Right renal pelvis (tissue), 4 donors: ENCODE measurements around the gene TTC33. TPM values are rescaled to one million over a fixed set of nuclear protein-coding genes. Genes with fewer than 3 reads are reported as not detected.

Source experiments
- DNase-seq, 4 donors: peaks; one replicate each; pipeline ENCODE4 v3.0.0-alpha.2; 2013; ENCODE audit warnings: low read depth in 4 of 4, low spot score in 3 of 4, missing footprints in 1 of 4
- polyA plus RNA-seq, 4 donors: library from polyadenylated mRNA; unstranded; fragments of 120-200 nt; gene quantifications; one replicate each; pipeline ENCODE4 v1.2.1, GENCODE V29; 2013; ENCODE audit not compliant: insufficient read length in 4 of 4

The TTC33 gene
- polyA plus RNA-seq, 4 donors: 29.8 to 38.0 (median 36.3) TPM

- no peak for DNase-seq
Measured at GRCh38 chr5:40681363-40682153, 74.2 kb downstream of the TTC33 start.

- DNase-seq: no peak
Measured at GRCh38 chr5:40680741-40681362, 74.9 kb downstream of the TTC33 start.

- DNase-seq: no peak
Measured at GRCh38 chr5:40679913-40680681, 75.7 kb downstream of the TTC33 start, which contains the start of gene PTGER4. PTGER4 (plus strand) TSS chr5:40679915; CDS start chr5:40680994, 1,079 bp downstream.

GRCh38 chr5:40679148-40679912, 76.4 kb downstream of the TTC33 start:
- DNase-seq: peak; percentile 75 to 86 (median 80)

- DNase-seq: no peak
Measured at GRCh38 chr5:40678460-40679147, 77.2 kb downstream of the TTC33 start.

- DNase-seq: no peak
Measured at GRCh38 chr5:40678026-40678425, 77.7 kb downstream of the TTC33 start.

- no peak for DNase-seq
Measured at GRCh38 chr5:40677456-40677855, 78.3 kb downstream of the TTC33 start.

- DNase-seq: no peak
Measured at GRCh38 chr5:40676613-40677343, 79.0 kb downstream of the TTC33 start.

GRCh38 chr5:40675396-40676133, 80.2 kb downstream of the TTC33 start:
- no peak for DNase-seq

- no peak for DNase-seq
Measured at GRCh38 chr5:40674661-40675235, 81.0 kb downstream of the TTC33 start.

GRCh38 chr5:40672425-40672824, 83.3 kb downstream of the TTC33 start:
- DNase-seq: no peak

GRCh38 chr5:40669606-40670390, 86.0 kb downstream of the TTC33 start:
- DNase-seq: no peak

- DNase-seq: no peak
Measured at GRCh38 chr5:40667161-40667663, 88.5 kb downstream of the TTC33 start.

GRCh38 chr5:40666657-40667056, 89.1 kb downstream of the TTC33 start:
- no peak for DNase-seq

- no peak for DNase-seq
Measured at GRCh38 chr5:40665635-40666298, 90.0 kb downstream of the TTC33 start.

GRCh38 chr5:40660751-40661150, 95.0 kb downstream of the TTC33 start:
- no peak for DNase-seq

- no peak for DNase-seq
Measured at GRCh38 chr5:40656766-40657165, 99.0 kb downstream of the TTC33 start.
